ENCODE results near the gene KCNAB3.

The KCNAB3 gene

DNA sequence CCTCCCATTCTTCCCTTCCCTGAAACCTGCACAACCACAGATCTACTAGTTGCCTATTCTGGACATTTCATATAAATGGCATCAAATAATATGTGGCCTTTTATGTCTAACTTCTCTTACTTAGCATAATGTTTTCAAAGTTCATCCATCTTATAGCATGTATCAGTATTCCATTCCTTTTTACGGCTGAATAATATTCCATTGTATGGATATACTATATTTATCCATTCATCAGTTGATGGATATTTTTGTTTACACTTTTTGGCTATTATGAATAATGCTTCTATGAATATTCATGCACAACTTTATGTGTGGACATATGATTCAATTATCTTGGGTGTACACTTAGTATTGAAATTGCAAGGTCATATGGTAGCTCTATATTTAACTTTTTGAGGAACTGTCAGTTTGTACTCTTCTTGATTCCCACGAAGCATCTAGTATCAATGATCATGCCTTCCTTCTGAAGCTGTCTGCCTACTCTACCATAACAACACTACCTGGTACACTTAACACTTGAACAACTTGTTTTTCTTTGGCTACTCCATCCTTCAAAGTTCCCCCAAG lies 53.8 kb downstream of the KCNAB3 start:
- no peaks in the 10 kb centered on the region for H3K36me3 ChIP-seq (ENCODE audit: control insufficient read depth in 2 of 2, insufficient read depth in 2 of 2, low read length in 2 of 2)
- no peaks in the 10 kb centered on the region for H3K27me3 ChIP-seq (ENCODE audit: control insufficient read depth in 1 of 2, insufficient read depth in 2 of 2, low read length in 2 of 2)
- no peaks in the 10 kb centered on the region for H3K9me3 ChIP-seq (ENCODE audit: control insufficient read depth in 2 of 2, low read length in 2 of 2)
- no peak overlapping the region for H3K9ac ChIP-seq (ENCODE audit: low read length in 2 of 2)
- H3K27ac ChIP-seq (ENCODE audit: low read length): no peak overlapping the region
- no peaks in the 10 kb centered on the region for H3K4me1 ChIP-seq (ENCODE audit: control insufficient read depth, insufficient read depth, low read length)
- no peak overlapping the region for H3K4me3 ChIP-seq (ENCODE audit: low read length in 2 of 2)

DNA sequence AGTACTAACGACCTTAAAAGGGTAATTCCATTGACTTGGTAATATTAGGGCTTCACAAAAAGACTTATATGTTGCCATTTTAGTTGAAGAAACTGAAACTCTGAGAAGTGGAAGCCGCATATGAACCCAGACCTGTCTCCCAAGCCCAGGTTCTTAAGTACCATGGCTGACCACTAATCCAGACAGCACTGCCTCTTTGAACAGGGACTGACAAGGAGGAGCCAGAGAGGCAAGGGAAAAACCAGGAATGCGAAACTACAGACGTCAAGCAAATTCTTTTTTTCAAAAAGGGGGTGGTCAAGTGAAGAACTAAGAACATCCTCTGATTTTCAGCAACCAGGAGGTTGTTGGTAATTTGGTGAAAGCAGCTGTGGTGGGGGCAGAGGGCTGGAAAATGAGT lies 56.6 kb downstream of the KCNAB3 start:
- Histone ChIP-seq H3K9ac (ENCODE audit: low read length in 2 of 2) (no peak overlapping the region), H3K4me3 (ENCODE audit: low read length in 2 of 2) (no peak overlapping the region), H3K27me3 (ENCODE audit: control insufficient read depth in 1 of 2, insufficient read depth in 2 of 2, low read length in 2 of 2) (no peaks in the 10 kb centered on the region), H3K9me3 (ENCODE audit: control insufficient read depth in 2 of 2, low read length in 2 of 2) (no peaks in the 10 kb centered on the region), H3K36me3 (ENCODE audit: control insufficient read depth in 2 of 2, insufficient read depth in 2 of 2, low read length in 2 of 2) (no peaks in the 10 kb centered on the region), H3K27ac (ENCODE audit: low read length) (no peak overlapping the region), H3K4me1 (ENCODE audit: control insufficient read depth, insufficient read depth, low read length) (no peaks in the 10 kb centered on the region)
